Islet of Langerhans (tissue), 1 donor: ENCODE measurements around the gene PTK7.

Experiments
- FAIRE-seq: peaks from one replicate; lab custom pipeline; 2011; peaks lifted over from hg19 to GRCh38; lab: Jason Lieb, UNC

PTK7 gene

GRCh38 chr6:43180985-43181384 lies 104.9 kb downstream of the PTK7 start:
- no peak for FAIRE-seq

- no peak for FAIRE-seq
Observed at GRCh38 chr6:43181621-43181941, 105.5 kb downstream of the PTK7 start.

- FAIRE-seq: no peak
Observed at GRCh38 chr6:43181942-43182860, 106.1 kb downstream of the PTK7 start, which contains the start of gene CUL9. Gene CUL9, plus strand, starts transcription at chr6:43182196. Its CDS starts 2,115 bp downstream, at chr6:43184311.

- FAIRE-seq: no peak
Observed at GRCh38 chr6:43183441-43183840, 107.3 kb downstream of the PTK7 start.

GRCh38 chr6:43184268-43184985 lies 108.3 kb downstream of the PTK7 start:
- no peak for FAIRE-seq

GRCh38 chr6:43185391-43185985 lies 109.4 kb downstream of the PTK7 start:
- FAIRE-seq: no peak

GRCh38 chr6:43186019-43186418 lies 109.9 kb downstream of the PTK7 start:
- FAIRE-seq: no peak

- FAIRE-seq: no peak
Observed at GRCh38 chr6:43186706-43187105, 110.6 kb downstream of the PTK7 start.

- no peak for FAIRE-seq
Observed at GRCh38 chr6:43187821-43188220, 111.7 kb downstream of the PTK7 start.

- no peak for FAIRE-seq
Observed at GRCh38 chr6:43188426-43188825, 112.3 kb downstream of the PTK7 start.

GRCh38 chr6:43189776-43190304 lies 113.7 kb downstream of the PTK7 start:
- FAIRE-seq: no peak

GRCh38 chr6:43192911-43193310 lies 116.8 kb downstream of the PTK7 start:
- FAIRE-seq: no peak

GRCh38 chr6:43193929-43194328 lies 117.8 kb downstream of the PTK7 start:
- FAIRE-seq: no peak

GRCh38 chr6:43196337-43196736 lies 120.2 kb downstream of the PTK7 start:
- no peak for FAIRE-seq

GRCh38 chr6:43199912-43200311 lies 123.8 kb downstream of the PTK7 start:
- no peak for FAIRE-seq

- no peak for FAIRE-seq
Observed at GRCh38 chr6:43200541-43200940, 124.4 kb downstream of the PTK7 start.

GRCh38 chr6:43202451-43202850 lies 126.3 kb downstream of the PTK7 start:
- FAIRE-seq: no peak

- no peak for FAIRE-seq
Observed at GRCh38 chr6:43203029-43203717, 127.1 kb downstream of the PTK7 start.

GRCh38 chr6:43203718-43204095 lies 127.6 kb downstream of the PTK7 start:
- FAIRE-seq: no peak

GRCh38 chr6:43204271-43205105 lies 128.4 kb downstream of the PTK7 start:
- no peak for FAIRE-seq

GRCh38 chr6:43205849-43206248 lies 129.7 kb downstream of the PTK7 start:
- FAIRE-seq: no peak
